ENCODE measurements around the gene UGT3A2.

Gene UGT3A2

DNA sequence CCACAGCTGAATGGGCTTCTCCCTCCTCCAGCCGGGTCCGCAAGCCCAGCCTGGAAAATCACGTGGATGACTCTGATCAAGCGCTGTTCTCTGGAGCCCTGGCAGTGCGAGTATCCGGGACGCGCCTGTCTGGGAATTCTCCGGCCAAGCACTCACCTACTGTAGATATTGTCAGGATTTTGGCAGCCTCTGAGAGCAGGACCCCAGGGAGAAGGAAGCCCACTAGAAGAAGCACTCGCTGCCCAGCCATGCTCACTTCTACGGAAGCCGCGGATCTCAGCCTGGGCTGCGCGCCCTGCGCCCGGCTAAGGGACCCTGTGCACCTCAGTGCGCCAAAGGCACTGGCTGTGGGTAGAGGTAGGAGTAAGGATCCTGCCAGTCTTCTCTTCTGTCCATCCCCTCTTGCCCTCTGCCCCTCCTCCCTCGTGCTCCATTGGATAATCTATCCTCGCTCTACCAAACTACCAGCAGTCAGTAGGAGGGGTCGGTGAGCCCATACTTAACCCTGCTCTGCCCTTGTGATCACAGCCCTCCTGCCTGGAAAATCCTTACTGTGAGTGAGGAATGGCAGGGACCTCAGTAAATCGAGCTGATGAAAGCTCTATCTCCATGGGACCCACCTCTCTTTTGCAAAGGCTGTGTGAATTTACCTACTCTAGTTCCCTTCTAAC, at the start of gene UGT3A2:
Gene UGT3A2 (minus strand): TSS at position 343 of the 671 bp plus-strand sequence. CDS start 93 bp downstream, at position 250.
- intact Hi-C loops (cut with DNase I): no loop called here
- DNase-seq: no peak

DNA sequence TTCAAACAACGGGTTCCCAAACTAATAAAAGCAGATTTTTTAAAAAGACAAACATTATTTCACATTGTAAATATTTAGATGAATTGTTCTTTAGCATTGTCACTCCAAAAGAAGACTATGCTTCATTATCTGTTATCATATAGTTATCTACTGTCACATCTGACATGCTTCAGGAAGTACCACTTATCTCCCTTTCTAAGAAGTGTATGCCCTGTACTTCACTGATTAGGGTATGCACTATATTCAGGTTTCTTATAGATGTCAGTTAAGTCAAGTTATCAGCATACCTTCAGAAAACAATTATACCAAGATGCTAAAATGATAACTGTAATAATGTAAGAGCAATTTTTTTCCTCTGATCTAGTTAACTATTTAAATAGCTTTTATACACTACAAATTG, 44.6 kb upstream of the UGT3A2 start:
- intact Hi-C loops (cut with DNase I): no loop called here

GRCh38 chr5:36108758-36109460, 42.2 kb upstream of the UGT3A2 start:
- intact Hi-C loops (cut with DNase I): no loop called here
- no peak for DNase-seq

More for the DNA sequence above, 44.6 kb upstream of the UGT3A2 start:
- DNase-seq: no peak

GRCh38 chr5:36105819-36106218, 39.1 kb upstream of the UGT3A2 start:
- no peak for DNase-seq
- intact Hi-C loops (cut with DNase I): no loop called here

- no peak for DNase-seq
- intact Hi-C loops (cut with DNase I): no loop called here
These were observed 33.1 kb upstream of the UGT3A2 start for GRCh38 chr5:36099748-36100147.

DNA sequence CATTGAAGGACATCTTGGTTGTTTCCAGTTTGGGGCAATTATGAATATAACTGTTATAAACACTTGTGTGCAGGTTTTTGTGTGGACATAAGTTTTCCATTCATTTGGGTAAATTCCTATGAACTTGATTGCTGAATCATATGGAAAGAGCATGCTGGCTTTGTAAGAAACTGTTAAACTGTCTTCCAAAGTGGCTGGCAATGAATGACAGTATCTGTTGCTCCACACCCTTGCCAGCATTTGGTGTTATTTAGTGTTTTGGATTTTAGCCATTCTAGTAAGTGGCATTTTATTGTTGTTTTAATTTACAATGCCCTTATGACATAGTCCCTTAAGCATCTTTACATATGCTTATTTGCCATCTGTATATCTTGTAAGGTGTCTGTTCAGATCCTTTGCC, 29.8 kb upstream of the UGT3A2 start:
- DNase-seq: no peak
- intact Hi-C loops (cut with DNase I): no loop called here

DNA sequence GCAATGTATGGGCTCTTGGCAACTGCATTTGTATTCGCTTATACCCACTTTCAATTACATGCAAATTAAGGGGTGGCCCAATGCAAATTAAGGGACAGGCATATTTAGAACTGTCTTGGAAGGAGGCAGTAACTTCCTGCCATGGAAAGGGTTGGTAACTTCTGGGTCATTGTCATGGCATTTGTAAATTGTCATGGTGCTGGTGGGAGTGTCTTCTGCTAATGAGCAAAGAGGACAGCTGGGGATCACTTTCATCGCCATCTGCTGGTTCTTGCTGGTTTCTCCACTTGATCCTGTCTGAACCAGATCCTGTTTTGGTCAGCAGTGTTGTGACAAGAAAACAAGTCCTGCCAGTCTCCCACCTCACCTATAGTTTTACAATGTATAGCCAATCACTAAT, 23.3 kb upstream of the UGT3A2 start:
- no peak for DNase-seq
- intact Hi-C loops (cut with DNase I): no loop called here

GRCh38 chr5:36079200-36079781, 12.6 kb upstream of the UGT3A2 start:
- intact Hi-C loops (cut with DNase I): no loop called here
- peak in 12 of 42 donors; percentile 9 to 67 (median 26) for DNase-seq

GRCh38 chr5:36078430-36078829, 11.7 kb upstream of the UGT3A2 start:
- intact Hi-C loops (cut with DNase I): no loop called here

DNA sequence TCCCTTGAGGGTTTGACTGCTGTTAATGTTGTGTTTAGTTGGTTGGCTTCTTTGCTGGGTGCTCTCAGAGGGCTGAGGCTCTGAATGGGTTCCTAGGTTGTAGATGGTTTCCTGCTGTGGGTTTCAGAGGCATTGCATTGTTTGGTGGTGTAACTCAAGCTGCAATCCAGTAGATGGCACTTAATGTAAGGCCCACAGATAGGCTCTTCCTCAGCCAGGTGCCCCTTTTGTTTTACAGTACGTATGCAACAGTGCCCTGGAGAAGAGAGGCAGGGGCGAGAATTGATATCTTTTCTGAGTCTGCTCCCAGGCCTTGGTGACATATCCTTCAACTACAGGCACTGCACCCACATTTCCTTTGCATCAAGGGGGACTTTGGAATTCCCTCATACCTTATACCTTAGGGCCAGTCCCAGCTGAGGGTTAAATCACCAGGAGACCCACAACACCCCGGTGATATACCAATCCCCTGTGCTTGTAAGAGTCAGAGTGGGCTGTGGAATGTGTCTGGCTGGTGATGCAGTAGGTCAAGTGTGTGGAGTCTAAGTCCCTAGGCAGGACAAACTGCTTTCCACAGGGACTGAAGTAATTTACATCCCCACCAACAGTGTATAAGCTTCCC, 7.0 kb upstream of the UGT3A2 start:
- DNase-seq: no peak
- intact Hi-C loops (cut with DNase I): no loop called here

More at GRCh38 chr5:36078430-36078829, 11.7 kb upstream of the UGT3A2 start:
- DNase-seq: no peak

DNA sequence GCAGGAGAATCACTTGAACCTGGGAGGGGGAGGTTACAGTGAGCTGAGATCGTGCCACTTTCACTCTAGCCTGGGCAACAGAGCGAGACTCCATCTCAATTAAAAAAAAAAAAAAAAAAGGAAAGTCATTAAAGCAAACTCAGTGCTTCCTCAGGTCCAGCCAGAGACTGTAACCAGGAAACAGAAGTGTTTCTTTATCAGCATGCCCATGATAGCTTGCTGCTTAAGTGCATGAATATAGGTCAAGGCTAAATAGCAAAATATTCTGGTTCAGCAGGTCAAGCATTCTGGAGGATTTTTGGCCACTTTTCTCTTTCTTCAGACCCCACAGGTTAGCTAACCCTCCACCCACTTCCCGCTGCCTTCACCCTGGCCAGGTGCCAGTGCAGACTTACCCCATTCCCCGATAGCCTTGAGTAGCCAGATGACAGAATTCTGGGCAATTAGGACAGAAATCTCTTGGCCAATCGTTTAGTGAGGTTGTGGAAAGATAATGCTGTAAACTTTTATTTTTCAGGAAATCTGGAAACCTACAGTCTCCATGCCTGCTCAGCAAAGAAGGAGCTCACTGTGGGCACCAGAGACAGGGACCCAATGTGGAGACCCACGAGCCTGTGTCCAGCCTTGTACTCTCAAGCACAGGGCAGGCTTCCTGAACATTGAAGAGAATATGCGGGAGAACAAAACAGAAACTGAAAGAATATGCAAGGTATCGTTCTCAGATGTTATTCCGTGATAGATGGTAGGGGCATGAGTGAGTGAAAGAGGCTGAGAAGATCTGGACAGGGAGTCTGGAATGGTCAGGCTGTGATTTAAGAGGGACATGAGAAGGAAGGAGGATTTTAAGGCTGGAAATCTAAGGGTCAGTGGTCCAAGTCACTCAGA, 4.2 kb upstream of the UGT3A2 start:
- intact Hi-C loops (cut with DNase I): no loop called here
- no peak for DNase-seq

DNA sequence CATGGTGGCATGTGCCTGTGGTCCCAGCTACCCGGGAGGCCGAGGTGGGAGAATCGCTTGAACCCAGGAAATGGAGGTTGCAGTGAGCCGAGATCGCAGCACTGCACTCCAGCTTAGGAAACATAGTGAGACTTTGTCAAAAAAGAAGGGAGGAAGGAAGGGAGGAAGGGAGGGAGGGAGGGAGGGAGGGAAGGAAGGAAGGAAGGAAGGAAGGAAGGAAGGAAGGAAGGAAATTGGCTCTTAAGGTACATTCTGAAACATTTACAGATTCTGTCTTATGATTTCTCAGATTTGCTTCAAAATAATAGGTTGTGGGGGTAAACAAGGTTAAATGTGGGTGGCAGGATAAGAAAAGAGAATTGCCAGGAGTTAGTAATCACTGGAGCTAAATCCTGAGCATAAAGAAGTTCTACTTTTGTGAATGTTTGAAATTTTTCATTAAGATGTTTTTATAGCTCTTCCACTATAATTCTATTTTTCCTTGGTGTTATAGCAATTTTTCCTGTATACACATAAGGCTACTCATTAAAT, 2.1 kb upstream of the UGT3A2 start:
- DNase-seq: no peak
- intact Hi-C loops (cut with DNase I): no loop called here

GRCh38 chr5:36066001-36066539, 612 bp downstream of the UGT3A2 start:
- intact Hi-C loops (cut with DNase I): no loop called here
- no peak for DNase-seq

GRCh38 chr5:36060420-36060887, 6.2 kb downstream of the UGT3A2 start:
- no peak for DNase-seq
- intact Hi-C loops (cut with DNase I): no loop called here

- intact Hi-C loops (cut with DNase I): no loop called here
- no peak for DNase-seq
These were observed 6.9 kb downstream of the UGT3A2 start for GRCh38 chr5:36059571-36060419.

DNA sequence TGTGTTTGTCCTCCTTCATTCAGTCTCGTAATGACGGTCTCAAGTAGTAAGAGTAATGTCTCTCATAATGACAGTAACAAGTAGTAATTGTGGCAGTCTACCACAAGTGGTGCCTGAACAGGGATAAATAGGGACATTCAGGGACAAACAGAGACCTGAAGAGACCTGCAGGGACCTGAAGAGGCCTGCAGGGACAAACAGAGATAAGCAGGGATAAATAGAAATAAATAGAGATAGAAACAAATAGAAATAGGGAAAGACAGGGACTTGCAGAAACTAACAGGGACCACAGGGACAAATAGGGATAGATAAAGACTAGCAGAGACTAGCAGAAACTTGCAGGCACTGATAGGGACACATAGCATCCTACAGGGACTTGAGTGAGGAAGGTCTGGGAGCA, 7.9 kb downstream of the UGT3A2 start:
- DNase-seq: no peak
- intact Hi-C loops (cut with DNase I): no loop called here

- no peak for DNase-seq
- intact Hi-C loops (cut with DNase I): no loop called here
These were observed 9.3 kb downstream of the UGT3A2 start for GRCh38 chr5:36057386-36057785.

GRCh38 chr5:36056422-36056821, 10.3 kb downstream of the UGT3A2 start:
- DNase-seq: no peak
- intact Hi-C loops (cut with DNase I): no loop called here

Data from head of caudate nucleus (tissue), 42 donors.